Stimulated activated CD4-positive, alpha-beta T cell treated with anti-CD3 and anti-CD28 coated beads, TNF-alpha, amount 100 ng/mL, for 24 hours (primary cell): Measurements from ENCODE around the gene HGFAC.

ENCODE experiments used
- DNase-seq, 3 experiments: peaks; one replicate each; pipeline ENCODE4 v3.0.0-alpha.2; 2020; ENCODE audit warnings: low read depth in 3 of 3

The HGFAC gene

DNA sequence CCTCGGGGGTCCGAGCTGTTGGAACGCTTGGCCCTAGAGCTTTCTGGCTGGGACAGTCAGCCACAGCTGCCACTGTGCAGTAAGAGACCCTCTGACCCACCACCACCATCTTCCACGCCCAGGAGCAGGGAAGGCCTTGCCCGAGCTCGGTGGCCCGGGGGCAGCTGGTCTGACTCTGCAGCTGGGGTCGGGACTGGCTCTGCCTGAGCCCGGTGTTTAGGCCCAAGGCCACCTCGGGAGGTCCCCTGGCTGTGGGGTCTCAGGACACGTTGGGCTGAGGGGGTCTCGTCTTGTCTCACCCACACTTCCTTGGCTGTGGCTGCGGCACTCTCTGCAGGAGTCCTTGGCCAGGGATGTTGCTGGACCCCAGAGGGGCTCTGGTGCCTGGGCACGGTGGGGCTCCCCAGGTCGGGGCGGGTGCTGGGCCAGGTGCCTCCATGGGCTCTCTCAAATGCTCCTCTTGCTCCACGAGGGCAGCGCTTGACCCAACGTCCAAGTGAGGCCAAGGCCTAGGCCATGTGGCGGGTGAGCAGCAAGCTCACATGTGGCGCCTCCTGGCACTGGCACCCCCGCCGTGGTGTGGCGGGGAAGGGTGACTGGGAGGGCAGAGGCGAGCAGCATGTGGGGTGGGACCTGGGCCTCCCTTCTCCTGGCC lies 44.2 kb downstream of the HGFAC start:
- DNase-seq, result no peak

DNA sequence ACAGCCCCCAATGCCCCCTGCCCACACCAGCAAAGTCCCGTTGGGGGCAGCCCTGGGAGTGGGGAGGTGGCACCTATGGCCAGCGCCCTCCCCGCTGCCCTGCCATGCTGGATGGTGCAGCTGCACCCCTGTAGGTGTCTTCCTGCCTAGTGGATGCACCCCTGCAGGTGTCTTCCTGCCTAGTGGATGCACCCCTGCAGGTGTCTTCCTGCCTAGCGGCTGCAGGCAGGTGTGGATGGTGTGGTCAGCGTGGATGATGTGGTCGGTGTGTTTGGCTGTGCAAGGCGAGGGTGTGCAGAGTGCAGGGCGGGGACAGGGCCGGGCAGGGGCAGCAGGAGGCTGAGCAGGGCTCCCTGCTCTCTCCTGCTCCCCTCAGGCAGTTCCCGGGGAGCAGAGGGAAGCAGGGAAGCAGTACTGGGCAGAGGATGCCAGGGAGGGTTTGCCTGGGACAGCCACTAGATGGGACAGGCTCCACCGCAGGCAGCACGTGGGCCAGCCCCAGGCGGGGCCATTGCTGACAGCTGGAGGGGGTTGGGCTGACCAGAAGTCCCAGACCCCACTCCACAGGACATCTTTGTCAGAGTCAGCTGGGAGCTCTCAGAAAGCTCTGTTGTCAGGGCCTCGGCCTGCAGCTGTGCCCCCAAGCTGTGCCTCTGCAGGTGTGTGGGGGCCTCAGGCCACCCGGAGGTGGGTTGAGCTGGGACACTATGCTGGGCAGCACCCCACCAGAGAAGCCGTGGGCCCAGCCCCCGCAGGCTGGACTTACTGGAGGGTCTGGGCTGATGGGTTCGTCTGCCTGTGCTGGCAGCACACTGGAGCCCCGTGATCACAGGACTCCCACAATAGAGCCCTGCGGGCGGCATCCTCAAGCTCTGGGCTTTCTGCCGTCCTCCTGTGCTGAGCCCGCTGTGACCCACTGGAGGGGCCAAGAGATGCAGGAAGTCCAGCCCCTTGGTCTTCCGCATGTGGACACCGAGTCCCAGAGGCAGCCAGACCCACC lies 45.1 kb downstream of the HGFAC start:
- no peak for DNase-seq

DNA sequence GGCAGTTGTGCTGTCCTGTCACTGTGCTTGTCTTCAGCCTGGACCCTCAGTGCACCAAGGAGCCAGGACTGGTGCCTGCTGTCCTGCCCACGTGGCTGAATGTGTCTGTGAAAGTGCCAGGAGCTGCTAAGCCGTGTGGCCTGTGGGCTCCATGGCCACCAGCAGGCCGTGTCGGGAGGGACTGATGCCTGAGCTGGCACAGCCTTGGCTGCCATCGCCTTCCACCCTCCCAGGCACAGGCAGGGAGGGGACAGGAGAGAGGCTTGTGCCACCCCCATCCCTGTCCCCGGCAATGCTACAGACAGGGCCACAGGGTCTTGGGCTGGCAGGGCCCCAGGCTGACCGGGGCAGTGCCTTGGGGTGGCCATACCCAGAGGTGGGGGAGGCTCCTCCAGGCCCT lies 46.1 kb downstream of the HGFAC start:
- DNase-seq, result no peak

DNA sequence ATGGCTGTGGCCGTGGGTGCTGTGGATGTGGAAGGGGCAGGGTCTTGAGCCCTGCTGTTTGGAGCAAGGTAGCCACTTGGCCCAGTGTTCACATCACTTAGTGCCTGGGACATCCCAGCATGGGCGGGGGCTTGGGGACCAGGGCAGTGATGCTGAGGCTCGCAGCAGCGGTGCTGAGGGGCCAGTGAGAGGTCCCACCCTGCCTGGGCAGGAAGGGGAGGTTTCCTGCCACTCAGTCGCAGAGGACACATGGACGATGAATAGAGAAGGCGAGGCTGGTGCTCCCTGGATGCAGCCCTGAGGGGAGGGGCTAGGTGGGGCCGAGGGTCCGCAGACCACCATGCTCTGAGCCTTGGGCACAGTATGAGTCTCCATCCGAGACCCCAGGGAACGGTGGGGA lies 47.1 kb downstream of the HGFAC start:
- DNase-seq, result no peak

DNA sequence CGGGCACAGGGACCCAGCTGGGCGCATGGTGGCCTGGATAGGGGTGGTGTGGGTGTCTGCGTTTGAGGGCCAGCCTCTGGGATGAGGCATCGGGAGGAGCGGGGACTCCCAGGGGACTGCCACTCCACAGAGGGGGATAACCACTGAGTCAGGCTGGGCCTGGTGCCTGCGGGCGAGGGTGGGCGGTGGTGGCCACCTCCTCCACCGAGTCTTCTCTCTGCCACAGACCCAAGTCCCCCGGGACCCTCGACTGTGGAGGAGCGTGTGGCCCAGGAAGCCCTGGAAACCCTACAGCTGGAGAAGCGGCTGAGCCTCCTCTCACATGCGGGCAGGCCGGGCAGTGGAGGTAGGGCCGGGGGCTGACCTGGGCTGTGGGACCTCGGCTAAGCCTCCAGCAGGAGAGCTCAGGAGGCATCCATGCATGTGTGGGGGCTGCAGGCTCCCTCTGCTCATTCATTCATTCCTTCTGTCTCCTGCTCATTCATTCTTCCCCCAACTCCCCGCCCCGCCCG lies 47.7 kb downstream of the HGFAC start:
- no peak for DNase-seq

DNA sequence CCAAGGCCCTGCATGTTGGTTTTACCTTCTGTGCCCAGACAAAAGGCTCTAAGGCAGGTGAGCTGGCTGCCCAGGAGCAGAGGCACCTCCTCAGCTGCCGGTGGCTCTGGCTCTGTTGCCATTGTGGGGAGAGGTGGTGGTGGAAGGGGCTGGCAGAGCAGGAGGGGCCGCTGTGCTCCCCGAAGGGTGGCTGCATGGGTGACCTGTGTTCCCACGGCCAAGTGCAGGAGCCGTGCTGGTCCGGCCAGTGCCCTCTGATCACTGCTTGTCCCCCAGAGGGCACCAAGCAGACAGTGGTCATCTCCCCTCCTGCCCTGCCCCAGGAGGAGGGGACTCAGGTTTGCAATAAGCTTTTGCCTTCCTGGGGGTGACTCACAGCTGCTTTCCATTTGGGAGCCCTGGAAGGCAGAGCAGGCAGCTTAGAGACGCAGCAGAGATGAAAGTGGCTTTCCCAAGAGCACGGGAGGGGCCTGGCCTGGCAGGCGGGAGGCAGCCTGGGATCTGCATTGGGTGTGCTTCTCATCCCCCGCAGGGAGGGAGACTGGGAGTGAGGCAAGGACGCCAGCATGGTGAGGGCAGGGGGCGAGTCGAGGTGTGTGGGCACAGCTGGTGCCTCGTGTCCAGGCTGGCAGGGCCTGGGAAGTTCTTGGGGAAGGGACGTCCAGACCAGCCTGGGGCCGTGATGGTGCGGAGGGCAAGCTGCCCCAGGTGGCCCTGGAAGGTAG lies 50.1 kb downstream of the HGFAC start:
- DNase-seq, result no peak

DNA sequence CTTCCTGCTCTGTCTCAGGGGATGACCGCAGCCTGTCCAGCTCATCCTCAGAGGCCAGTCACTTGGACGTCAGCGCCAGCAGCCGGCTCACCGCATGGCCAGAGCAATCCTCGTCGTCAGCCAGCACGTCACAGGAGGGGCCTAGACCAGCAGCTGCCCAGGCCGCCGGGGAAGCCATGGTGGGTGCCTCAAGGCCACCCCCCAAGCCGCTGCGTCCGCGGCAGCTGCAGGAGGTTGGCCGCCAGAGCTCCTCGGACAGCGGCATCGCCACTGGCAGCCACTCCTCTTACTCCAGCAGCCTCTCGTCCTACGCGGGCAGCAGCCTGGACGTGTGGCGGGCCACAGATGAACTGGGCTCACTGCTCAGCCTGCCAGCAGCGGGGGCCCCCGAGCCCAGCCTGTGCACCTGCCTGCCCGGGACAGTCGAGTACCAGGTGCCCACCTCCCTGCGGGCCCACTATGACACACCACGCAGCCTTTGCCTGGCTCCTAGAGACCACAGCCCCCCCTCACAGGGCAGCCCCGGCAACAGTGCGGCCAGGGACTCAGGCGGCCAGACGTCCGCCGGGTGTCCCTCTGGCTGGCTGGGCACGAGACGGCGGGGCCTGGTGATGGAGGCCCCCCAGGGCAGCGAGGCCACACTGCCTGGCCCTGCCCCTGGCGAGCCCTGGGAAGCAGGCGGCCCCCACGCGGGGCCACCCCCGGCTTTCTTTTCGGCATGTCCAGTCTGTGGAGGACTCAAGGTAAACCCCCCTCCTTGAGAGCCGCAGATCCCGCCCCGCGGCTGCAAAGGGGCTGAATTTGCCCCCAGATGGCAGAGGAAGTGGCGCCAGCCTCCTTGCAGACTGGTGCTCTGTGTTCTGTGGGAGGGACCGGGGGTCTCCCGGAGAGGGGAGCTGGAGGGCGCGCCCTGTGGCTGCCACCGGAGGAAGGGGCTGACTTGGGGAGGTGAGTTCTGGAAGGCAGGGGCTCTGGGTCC lies 51.3 kb downstream of the HGFAC start:
- DNase-seq, result no peak

DNA sequence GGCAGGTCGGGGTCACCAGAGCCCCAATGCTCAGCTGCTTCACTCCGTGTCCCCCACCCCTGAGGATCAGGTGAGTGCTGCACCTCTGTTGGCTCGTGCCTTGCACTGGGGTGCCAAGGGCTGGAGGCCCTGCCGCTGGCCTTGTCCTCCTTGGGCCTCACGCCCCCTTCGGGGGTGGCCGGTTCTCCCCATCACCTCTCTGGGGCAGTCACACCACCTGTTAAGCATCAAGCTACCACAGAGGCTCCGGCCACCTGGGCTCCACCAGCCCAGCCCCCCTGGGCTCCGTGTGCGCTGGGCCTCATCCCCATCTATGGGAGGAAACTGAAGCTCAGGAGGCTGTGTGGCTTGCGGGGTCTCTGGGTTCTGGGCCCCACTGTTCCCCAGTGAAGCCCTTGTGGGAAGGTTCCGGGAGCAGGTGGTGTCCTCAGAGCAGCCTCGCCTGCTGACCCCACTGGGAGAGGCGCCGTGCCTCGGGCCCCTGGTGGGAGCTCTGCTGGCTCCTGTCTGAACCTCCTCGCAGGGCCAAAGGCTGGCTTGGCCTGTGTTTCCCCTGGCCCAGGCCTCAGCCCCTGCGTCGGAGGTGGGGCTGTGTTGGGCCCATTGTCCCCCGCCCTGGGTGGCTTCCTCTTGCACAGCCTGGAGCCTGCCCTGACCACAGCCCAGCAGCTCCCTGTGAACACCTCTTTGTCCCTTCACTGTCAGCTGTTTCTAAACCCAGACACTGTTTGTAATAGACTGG lies 52.1 kb downstream of the HGFAC start:
- DNase-seq, result no peak

DNA sequence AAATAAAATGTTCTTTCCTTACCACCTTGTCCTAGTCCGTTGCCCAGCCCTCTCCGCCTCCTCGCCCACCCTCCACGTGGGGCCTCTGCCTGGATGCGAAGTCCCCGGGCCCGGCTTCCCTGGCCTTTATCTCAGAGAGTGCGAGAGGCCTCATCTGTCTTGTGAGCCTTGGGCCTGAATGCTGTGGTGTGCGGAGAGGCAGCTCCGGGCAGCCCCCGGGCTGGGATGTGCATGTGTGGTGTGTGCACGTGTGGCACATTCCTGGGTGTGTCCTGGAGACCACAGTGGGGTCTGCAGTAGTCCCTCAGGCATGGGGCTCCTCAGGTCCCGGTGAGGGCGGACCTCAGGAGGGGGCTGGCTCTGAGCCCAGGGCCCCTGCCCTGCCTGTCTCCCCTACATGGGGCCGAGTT lies 52.7 kb downstream of the HGFAC start:
- DNase-seq, result no peak

DNA sequence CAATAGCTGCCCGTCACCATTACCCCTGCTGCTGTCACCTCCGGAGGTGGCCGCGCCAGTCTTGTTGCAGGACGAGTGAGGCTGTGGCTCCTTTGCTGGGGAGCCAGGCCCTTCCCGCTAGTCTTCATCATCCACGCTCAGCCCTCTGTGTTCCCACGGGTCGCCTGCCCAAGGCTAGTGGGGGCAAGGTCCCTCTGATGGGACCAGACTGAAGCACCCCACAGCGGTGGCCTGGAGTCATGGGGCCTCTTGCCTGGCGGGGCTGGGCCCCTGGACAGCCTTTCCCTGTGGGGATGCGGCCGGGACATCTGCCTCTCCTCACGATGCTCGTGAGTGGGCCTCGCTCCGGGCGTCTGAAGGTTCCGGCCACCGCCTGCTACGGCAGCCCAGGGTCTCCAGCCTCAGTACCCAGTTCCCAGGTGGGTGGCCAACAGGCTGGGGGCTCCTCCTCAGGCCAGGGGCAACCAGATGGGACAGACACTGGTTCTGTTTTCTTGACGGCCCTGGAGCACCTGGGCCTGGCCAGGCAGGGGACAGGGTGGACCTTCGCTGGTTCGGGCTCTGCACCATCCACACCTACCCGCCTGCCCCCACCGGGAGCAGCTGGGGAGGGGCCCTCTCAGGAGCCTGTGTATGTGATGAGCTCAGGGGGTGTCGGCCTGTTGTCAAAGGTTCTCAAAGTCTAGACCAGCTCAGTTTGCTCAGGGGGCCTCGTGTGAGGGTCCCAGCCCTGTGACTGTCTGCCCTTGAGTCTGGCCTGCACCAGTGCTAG lies 53.6 kb downstream of the HGFAC start:
- no peak for DNase-seq

DNA sequence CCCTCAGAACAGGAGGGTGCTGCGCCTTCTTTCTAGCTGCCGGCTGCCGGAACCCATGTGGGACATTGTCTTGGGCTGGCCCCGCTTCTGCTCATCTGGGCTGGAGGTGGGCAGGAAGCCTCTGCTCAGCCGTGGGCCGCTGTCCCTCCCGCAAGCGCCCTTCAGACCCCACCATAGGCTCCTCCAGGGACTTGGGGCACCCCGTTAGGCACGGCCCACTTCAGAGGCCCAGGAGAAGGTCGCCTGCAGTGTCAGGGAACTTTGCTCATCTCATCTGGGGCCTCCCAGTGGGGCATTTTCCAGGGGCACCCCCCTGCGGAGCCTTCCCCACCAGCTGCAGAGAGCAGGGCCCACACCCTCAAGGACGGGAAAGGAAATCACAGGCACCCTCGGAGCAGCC lies 54.3 kb downstream of the HGFAC start:
- no peak for DNase-seq

DNA sequence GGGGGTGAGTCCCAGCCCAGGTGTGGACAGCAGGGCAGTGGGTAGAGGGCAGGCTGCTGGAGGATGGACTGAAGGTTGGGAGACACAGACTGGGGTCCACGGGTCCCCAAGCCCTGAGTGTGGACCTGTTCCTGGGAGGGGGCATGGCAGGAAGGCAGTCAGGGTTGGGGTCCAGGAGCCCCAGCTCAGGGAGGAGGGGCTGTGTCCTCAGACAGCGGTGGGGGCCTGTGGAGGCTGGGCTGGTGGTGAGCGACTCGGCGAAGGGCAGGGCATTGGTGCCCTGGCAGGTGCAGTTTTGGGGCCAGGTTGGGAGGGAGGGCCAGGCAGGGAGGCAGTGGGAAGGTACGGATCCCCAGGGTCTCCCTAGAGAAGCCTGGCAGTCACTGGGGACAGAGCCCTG lies 55.3 kb downstream of the HGFAC start:
- no peak for DNase-seq

DNA sequence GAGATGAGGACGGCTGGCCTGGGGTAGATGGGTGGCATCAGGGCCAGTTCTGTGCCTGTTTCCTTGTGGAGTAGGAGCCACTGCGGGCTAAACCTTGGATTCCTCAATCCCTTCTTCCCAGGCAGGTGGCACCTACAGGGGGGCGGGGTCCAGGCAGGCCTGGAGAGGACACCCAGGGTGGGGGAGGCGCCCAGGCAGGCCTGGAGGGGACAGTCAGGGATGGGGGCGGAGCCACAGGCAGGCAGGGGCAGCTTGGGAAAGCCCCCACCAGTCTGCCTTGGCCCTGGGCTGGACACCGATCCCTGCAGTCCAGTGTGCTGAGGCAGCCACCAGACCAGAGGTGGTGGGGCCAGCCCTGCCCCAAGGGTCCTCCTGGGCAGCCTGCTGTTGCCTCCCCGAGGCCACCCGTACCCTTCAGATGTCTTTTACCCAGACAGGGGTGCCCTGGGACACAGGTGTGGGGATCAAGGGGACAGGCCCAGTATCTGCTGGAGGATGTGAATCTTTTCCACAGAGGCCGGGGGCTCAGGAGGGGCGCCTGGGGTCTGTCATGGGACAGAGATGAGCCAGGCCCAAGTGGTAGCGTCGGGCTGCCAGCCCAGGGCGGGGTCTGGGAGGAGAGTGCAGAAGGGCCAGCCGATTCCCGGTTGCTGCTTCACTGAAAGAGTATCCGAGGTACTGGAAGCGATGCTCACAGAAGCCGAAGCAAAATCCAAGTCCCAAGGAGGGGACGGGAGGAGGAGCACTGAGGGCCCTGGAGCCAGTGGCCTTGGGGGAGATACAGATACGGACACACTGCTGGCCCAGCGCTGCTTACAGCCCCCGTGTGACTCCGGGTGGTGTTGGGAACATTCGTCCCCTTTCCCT lies 56.0 kb downstream of the HGFAC start:
- DNase-seq, result no peak

DNA sequence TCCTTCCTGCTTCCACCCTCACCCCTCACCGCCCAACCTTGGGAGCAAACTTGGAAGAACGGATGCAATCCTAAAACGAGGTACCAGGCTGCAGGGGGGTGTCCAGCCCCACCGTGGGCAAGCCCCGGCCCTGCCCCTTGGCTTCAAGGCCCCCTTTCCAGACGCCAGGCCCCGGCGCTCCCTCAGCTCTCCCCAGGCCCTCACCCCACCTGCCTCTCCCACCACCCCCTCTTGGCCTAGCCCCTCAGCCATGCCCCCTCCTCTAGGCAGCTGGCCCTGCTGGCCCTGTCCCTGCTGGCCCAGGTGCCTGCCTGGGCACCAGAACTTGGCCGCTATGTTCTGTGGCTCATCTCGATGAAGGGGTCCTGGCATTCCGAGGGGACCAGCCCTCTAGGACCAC lies 56.6 kb downstream of the HGFAC start:
- no peak for DNase-seq
